ENCODE data around the gene SUMO3.

SUMO3 gene

DNA sequence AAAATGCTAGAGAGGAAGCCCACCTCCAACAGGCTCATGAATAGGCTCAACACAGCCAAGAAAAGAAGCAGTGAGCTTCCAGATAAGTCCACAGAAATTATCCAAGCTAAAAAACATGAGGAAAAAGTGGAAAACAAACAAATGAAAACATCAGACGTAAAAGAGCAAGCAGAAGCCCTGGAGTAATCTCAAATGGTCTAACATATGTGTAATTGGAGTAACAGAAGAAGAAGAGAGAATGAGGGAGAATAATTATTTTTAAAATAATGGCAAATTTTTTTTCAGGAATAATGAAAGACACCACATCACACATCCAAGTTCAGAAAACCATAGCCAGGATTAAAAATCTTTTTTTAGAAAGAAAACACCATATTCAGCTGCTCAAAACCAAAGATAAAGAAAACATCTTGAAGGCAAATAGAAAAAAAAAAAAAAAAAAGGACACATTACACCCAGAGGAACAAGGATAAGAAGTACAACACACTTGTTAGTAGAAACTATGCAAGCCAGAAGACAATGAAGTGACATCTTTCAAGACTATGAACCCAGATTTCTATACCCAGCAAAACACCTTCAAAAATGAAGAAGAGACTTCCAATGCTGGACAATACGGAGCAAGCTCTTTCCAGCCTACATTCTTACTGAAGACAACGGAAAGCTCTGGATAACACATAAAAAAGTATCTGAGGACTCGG is 10.6 kb upstream of the SUMO3 start:
- DNase-seq (ENCODE audit: low spot score): no peak

DNA sequence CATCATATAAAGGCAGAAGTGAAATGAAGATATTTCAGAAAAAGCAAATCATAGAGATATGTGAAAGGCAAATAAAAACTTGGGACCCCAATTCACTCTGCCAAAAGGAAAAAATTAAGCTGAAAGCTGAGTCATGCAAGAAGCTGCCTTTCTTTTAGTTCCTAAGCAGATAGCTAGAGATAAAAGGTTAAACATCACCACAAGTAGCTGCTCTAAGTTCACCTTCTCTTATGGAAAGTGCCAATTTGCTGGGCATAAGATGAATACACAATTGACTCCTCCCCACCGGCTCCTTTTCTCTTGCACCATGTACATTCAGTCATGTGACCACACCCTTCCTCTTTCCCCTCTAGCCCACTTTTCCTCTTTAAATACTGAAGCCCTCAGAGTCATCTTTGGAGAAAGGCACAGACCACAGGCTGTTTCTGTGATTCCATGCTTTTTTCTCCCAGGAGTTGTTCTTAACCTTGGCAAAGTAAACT is 5.4 kb upstream of the SUMO3 start:
- no peak for DNase-seq (ENCODE audit: low spot score)

DNA sequence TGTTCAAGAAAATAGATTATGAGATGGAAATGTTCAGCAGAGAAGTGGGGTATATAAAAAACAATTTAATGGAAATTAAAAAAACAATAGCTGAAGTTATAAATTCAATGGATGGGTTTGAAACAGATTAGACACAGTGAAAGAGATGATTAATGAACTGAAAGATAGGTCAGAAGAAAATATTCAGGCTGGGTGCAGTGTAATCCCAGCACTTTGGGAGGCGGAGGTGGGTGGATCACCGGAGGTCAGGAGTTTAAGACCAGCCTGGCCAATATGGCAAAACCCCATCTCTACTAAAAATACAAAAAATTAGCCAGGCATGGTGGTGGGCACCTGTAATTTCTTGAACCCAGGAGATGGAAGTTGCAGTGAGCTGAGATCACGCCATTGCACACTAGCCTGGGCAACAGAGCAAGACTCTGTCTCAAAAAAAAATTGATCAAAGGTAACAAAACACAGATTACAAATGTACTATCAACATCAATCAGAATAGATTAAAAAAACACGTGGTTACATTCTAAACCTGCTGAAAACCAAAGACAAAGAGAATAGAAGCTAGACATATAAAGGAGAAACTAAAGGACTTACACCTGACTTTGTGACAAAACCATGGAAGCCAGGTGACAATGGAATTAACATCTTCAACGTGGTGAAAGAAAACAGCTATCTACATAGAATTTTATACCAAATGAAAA is 4.8 kb upstream of the SUMO3 start:
- DNase-seq (ENCODE audit: low spot score): peak; percentile 41

DNA sequence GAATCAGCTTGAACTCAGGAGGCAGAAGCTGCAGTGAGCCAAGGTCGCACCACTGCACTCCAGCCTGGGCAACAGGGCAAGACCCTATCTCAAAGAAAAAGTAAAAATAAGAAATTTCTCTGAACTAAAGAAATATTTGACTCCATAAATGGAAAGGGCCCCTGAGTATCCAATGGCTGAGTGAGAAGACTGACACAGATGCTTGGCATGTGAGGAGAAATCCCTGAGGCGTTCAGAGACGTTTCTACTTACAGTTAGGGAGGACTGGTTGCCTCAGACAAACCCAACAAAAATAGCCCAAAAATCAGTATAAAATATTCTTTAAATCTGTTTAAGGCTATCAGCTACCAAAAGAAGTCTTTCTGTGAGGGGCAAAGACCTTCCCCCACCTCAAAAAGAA is 3.0 kb upstream of the SUMO3 start:
- no peak for DNase-seq (ENCODE audit: low spot score)

DNA sequence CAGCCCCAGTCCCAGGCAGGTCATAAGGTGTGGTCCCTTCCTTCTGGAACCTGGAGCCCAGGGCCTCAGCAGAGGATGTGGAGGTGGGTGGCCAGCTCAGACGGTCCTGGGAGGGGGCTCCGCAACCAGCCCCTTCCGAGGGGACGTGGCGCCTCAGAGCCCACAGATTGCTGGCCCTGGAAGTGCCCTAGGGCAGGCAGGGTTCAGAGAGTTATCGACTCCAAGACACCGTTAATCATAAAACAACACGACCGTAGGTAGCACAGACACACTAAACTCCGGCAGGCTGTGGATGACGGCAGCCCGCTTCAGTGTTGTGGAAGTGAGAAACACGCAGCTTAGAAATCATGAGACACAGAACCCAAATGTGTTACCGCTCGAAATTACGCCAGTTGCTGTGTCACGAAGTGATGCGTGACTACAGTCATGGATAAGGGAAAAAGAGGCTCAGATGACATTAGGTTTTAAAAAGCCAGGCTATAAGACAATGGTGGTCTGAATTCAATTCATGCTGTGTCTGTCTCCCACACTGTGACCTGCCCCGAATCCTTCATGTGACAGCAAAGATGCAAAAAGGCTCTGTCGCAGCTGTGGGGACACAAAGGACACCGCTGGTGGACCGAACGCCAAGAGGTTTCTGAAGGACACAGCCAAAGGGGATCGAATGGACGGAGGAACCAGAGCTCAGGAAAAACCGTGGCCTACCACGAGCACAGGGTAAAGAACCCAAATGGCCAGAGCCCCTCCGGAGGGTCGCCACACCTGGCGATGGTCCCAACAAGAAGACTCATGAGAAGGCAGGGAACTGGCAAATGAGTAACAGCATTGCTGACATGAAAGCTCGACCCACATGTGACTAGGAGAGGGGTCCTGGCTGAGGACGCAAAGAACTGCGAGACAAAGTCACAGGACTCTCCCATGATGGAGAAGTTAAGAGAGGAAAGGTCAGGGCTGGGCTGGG is 1.7 kb upstream of the SUMO3 start:
- no peak for DNase-seq (ENCODE audit: low spot score)

DNA sequence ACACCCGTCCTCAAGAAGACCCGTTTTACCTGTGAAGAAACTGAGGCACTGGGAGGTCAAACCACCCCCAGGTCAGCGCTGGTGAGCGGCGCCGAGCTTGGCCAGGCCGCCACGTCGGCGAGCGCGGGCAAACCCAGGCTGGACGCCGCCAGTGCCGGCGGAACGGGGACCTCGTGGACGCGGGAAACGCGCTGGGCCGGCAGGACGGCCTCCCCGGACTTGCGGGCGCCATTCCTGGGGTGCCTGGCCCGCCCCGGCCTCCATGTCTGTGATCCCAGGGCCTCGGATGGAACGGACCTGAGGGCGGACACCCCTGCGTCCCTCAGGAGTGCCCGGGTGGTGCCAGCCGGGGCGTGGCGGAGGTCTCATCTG is 764 bp upstream of the SUMO3 start:
- no peak for DNase-seq (ENCODE audit: low spot score)

DNA sequence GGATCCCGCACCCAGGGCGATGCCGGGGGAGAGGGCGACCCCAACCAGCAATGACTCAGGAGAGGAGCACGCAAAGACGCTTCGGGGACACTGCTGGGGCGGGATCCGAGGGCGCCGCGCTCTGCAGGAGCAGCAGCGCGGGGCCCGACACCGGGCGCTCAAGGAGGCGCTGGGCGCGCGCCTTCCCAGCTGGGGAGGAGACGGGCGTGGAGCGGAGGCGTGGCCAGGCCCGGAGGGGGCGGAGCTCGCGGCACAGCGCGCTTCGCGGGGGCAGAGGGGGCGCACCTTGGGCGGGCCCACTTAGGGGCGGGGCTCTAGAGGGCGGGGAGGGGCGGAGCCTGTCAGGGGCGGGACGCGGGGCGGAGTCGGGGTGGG is 369 bp downstream of the SUMO3 start:
- peak; percentile 85 for DNase-seq (ENCODE audit: low spot score)

DNA sequence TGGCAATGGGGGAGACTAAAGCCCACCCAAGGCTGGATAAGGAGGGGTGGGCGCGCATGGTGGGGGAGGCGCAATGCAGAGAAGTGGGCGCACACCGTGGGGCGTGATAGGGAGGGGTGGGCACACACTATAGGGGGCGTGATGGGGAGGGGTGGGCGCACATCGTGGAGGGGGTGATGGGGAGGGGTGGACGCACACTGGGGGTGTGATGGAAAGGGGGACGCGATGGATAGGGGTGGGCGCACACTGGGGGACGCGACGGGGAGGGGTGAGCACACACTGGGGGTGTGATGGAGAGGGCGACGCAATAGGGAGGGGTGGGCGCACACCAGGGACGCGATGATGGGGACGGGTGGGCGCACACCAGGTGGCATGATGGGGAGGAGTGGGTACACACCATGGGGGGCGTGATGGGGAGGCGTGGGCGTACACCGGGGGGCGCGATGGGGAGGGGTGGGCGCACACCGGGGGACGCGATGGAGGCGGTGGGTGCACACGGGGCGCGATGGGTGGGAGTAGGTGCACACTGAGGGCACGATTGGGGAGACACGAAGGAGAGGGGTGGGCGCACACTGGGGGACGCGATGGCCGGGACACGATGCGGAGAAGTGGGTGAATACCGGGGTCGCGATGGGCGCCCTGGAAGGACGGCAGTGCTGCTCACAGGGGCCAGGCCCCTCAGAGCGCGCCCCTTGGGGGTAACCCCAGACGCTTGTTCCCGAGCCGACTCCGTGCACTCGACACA is 929 bp downstream of the SUMO3 start:
- DNase-seq (ENCODE audit: low spot score): no peak

DNA sequence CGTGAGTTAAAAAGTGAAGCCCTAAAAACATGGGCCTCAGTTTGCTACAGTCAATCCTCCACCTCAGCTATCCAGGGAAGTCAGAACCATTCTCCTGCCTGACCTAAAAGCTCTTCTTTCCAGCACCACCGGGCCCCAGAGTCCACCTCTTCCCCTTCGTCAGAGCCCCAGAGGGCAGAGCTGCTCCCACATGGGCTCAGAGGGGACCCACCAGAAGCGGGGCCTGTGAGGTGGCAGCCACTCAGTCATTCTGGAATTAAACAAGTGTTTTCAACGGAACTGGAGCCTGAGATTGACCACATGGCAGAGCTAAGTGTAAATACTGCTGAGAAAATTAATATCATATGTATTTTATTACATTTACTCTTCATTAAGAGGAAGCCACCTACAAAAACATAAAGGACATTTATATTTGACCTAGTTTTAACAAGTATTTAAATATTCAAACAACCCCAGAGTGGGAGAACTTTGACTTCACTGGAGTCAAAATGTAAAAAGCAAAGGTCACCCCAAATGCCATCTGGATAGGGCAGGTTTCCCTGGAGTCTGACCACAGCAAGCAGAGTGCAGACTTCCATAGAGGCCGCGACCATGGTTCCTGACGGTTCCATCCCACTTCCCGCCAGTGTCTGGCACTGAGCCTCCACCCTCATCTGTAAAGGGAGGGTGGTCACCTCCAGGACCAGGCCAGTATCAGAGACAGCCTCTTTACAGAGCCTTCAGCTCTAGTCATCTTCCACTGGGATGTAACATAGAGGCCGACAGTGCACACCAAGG is 1.8 kb downstream of the SUMO3 start:
- no peak for DNase-seq (ENCODE audit: low spot score)

DNA sequence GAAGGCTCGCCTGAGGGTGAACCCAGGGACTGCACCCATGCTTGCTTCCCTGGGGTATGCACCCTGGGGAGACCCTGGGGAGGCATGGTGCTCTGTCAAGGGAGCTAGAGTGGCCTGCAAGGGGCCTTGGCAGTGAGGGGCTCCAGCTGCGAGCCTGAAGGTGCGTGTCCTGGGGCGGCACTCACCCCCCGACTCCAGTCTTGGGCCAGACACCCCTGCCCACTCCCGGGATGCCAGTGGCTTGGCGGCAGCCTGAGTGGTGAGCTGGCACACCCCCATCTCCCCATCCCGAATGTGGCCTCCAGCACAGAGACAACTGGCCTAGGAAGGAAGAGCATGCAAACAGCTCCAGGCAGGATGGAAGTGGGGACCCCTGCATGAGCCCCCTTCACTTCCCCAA is 2.6 kb downstream of the SUMO3 start:
- DNase-seq (ENCODE audit: low spot score): no peak

DNA sequence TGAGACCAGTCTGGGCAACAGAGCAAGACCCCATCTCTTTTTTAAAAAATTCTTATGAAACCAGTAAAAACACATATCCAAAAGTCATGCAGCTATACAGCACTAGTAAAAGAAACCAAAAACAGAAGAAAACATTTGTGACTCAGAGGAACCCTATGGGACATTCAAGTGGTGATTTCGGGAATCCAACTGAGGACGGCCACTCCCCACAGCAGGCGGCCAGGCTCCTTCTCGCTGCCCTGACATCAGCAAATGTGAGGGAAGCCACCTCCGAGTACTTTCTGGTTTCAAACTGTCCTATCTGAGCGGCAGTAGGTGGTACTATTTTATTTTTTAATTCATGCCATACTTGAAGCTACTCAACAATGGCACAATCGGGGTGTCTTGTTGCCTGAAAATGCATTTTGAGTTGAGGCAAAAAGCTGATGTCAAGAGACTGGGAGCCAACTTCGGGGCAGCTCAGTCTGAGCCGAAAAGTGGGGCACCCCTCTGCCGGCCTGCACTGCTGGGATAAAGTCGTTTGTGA is 3.3 kb downstream of the SUMO3 start:
- no peak for DNase-seq (ENCODE audit: low spot score)

DNA sequence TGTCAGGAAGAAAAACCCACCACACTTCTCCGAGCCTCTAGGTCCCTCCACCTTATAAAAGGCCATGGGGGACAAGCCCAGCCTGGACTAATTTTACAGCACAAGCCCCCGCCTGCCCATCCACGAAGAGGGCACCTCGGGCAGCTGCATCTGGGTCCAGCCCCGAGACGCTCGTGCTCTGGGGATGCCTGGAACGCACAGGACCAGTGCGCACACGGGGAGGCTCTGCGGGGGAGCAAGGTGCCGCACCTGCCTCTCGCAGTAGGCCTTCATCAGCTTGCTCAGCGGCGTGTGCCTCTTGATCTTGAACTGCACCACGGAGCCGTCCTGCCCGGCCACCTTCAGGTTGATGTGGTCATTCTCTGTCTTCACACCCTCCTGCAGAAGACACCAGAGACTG is 4.1 kb downstream of the SUMO3 start:
- DNase-seq (ENCODE audit: low spot score): no peak

DNA sequence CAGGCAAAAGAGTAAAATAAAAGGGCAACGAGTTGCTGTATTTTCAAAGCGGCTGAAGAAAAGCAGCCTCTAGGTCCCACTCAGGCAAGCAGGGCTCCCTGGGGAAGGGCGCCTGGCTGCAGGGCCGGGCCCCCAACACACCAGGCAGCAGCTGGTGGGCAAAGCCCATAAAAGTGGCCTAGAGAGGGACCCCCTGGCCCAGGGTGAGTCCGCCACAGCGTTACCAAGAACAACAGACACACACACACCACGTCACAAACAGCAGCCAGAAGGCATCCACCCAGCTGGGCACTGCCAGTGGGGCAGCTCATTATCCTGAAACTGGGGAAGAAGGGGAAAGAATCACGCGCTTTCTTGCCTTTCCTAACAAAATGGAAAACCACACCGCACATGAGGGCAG is 4.7 kb downstream of the SUMO3 start:
- no peak for DNase-seq (ENCODE audit: low spot score)

DNA sequence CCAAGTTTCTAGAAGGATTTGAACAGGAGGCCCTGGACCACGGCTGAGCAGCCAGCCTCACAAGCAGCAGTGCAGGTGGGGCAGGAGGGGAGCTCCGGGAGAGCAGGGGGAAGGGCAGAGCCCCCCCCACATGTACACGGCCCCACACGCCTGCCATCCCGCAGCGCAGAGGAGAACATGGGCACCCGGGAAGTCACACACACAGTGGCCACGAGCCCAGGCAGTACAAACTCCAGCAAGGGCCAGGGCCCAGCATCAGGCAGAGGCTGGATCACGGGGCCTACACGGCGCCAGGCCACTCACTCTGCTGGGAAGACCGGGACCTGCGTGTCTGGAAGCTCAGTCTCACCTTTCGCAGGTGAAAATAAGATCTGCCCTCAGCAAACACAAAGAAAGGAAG is 5.2 kb downstream of the SUMO3 start:
- no peak for DNase-seq (ENCODE audit: low spot score)

DNA sequence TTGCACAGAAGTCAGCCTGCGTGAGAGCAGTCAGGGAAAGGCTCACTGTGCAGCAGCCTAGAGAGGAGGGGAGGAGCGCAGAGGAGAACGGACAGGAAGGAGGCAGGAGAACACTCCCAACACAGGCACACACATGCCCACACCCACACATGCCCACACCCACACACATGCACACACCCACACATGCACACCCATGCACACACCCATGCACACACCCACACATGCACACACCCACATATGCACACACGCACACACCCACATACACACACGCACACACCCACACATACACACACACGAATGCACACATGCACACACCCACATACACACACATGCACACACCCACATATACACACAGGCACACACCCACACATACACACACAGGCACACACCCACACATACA is 7.1 kb downstream of the SUMO3 start:
- no peak for DNase-seq (ENCODE audit: low spot score)

DNA sequence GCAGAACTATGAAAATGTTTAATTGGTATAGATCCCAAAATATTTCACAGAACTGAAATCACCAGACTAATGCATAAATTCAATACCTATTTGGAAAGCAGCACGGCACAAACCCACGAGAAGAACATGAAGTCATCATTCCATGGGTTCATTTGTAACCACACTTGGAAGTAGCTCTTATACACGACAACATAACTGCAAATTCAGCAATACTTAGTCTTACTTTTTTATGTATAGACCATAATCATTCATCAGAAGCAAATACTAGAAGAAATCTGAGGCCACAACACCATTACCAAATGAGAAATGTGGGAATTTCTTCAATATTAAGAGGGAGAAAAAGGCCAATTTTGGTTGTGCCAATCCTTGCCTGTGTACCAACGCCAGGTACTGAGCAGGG is 12.0 kb downstream of the SUMO3 start:
- DNase-seq (ENCODE audit: low spot score): no peak

DNA sequence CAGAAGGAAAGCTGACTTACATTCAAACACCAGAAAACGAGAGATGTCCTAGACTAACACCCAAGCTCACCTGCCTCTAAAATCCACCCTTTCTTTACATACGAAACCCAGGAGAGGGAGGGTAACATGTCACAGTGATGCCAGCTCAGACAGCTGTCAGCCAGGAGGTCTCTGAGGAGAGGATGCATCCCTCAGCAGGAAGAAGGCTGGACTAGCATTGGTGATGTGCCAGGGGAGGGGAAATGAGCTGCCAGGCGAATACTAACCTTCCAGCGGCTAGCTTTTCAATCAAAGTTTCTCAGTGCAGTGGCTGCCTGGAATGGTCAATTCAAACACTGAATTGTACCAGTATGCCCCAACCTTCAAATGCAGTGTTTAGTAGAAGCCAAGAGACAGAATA is 12.6 kb downstream of the SUMO3 start:
- no peak for DNase-seq (ENCODE audit: low spot score)

DNA sequence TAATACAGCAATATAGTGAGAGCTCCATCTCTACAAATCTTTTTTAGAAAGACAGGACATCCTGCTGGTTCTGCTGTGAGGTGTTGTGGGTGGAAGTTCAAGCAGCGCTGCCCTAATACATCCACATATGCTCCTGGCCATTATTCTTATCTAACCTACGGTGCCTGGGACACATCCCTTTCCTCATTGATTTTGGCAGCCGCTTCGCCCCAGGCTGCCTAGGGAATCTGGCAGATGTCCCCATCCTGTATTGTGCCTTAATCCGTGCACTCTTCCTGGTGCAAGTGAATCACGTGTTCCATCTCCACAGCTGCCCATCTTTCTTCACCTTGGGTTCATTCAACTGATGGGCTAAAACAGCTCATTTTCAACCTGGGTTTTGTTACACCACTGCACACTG is 13.1 kb downstream of the SUMO3 start:
- no peak for DNase-seq (ENCODE audit: low spot score)

DNA sequence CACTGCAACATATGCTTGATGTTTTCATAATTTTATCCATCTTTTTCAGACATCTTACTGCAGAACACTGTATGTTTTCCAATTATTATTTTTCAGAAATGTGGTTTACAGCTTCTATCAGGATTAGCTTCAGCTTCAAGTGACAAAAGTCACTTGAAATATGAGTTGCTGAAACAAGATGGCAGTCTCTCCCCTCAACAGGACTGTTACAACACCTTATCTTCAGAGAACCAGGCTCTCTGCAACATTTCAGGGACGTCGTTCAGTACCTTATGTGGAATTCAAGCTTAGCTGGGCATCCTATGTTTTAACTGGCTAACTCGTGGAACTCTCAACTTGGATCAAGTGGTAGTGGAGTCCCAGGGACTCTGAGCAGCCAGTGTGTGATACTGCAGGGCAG is 14.2 kb downstream of the SUMO3 start:
- DNase-seq (ENCODE audit: low spot score): no peak

DNA sequence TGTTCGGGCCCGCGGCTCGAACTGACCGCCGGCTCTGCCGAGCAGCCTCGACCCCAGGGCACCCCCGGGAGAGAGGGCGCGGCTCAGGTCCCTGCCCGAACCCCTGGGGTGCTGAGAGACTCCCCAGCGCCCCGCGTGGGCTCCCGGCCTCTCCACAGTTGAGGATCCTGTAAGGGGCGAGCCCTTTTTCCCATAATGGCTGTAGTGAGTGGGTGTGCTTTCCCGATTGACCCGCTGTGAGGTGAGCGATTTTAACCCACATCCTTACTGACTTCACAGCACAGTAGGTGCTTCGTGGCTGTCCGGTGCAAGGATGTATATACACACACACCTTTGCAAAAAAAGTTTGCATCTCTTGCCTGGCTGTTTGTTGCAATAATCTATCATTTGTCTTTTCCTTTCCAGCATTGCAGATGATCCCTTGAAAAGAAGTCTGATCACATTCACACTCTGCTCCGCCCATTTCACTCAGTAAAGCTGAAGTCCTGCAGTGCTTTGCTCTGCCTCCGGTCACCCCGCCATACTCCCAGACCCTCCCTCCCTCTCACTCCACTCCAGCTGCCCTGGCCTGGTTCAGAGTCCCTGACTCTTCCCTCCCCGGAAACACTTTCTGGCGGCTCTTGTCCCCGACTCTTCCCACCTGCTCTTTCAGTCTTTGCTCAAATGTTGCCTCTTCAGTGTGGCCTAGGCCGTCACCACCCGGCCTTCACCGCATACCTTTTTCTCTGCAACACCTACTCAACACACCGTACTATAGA is 15.3 kb downstream of the SUMO3 start:
- DNase-seq (ENCODE audit: low spot score): peak; percentile 34
